Astrocyte (in vitro differentiated cells and primary cell): Measurements from ENCODE around the gene C1QTNF12. TPM values are rescaled to one million over a fixed set of nuclear protein-coding genes. Genes with fewer than 3 reads are reported as not detected.

Experiments
- DNase-seq: peaks from one replicate; pipeline ENCODE4 v3.0.0-alpha.2; 2010; ENCODE audit warnings: low read depth
- FAIRE-seq: peaks from 2 replicates; lab custom pipeline; 2011; peaks lifted over from hg19 to GRCh38; lab: Jason Lieb, UNC
- H2AFZ ChIP-seq: 2 replicates; pipeline ENCODE4 v1.6.0; 2012; ENCODE audit warnings: low read depth, low read length, inconsistent platforms
- H3K27ac ChIP-seq: 2 replicates; pipeline ENCODE4 v1.5.1; 2011; ENCODE audit warnings: low read depth, low read length, inconsistent platforms
- H3K27me3 ChIP-seq: 2 replicates; pipeline ENCODE4 v1.6.0; 2011; ENCODE audit warnings: low read length, inconsistent platforms; ENCODE audit not compliant: insufficient read depth
- H3K36me3 ChIP-seq: 2 replicates; pipeline ENCODE4 v1.5.1; 2011; ENCODE audit warnings: low read length, inconsistent platforms; ENCODE audit not compliant: insufficient read depth
- H3K4me1 ChIP-seq: 2 replicates; pipeline ENCODE4 v1.5.1; 2011; ENCODE audit warnings: low read length, inconsistent platforms; ENCODE audit not compliant: insufficient read depth
- H3K4me2 ChIP-seq: 2 replicates; pipeline ENCODE4 v1.6.0; 2012; ENCODE audit warnings: low read length, inconsistent platforms
- H3K4me3 ChIP-seq: 2 replicates; pipeline ENCODE4 v1.5.1; 2011; ENCODE audit warnings: low read depth, mild to moderate bottlenecking, low read length, inconsistent platforms; ENCODE audit not compliant: insufficient read depth
- H3K79me2 ChIP-seq: 2 replicates; pipeline ENCODE4 v1.6.0; 2012; ENCODE audit warnings: mild to moderate bottlenecking, low read length, inconsistent platforms; ENCODE audit not compliant: insufficient read depth
- H3K9ac ChIP-seq: 2 replicates; pipeline ENCODE4 v1.6.0; 2012; ENCODE audit warnings: mild to moderate bottlenecking, low read length, inconsistent platforms
- H3K9me3 ChIP-seq: 2 replicates; pipeline ENCODE4 v1.5.1; 2012; ENCODE audit warnings: low read depth, mild to moderate bottlenecking, low read length, inconsistent platforms; ENCODE audit not compliant: insufficient read depth
- H4K20me1 ChIP-seq: 2 replicates; pipeline ENCODE4 v1.6.0; 2012; ENCODE audit warnings: low read length, inconsistent platforms; ENCODE audit not compliant: insufficient read depth
- H3K27ac Mint-ChIP-seq: one replicate; pipeline ENCODE4 v1.8.0; 2021; ENCODE audit warnings: mild to moderate bottlenecking, mixed read lengths; ENCODE audit not compliant: unreplicated experiment
- H3K27me3 Mint-ChIP-seq: one replicate; pipeline ENCODE4 v1.8.0; 2021; ENCODE audit warnings: low read depth, mixed read lengths; ENCODE audit not compliant: unreplicated experiment
- H3K36me3 Mint-ChIP-seq: one replicate; pipeline ENCODE4 v1.8.0; 2021; ENCODE audit warnings: low read depth, mixed read lengths; ENCODE audit not compliant: unreplicated experiment
- H3K4me1 Mint-ChIP-seq: one replicate; pipeline ENCODE4 v1.8.0; 2021; ENCODE audit warnings: low read depth, mixed read lengths; ENCODE audit not compliant: unreplicated experiment
- H3K4me3 Mint-ChIP-seq: one replicate; pipeline ENCODE4 v1.8.0; 2021; ENCODE audit warnings: mild to moderate bottlenecking, moderate library complexity, mixed read lengths; ENCODE audit not compliant: unreplicated experiment
- H3K9me3 Mint-ChIP-seq: one replicate; pipeline ENCODE4 v1.8.0; 2021; ENCODE audit warnings: mild to moderate bottlenecking, mixed read lengths; ENCODE audit not compliant: unreplicated experiment
- CTCF ChIP-seq: IDR thresholded peaks from 2 replicates; pipeline ENCODE4 v1.5.1; 2011; ENCODE audit warnings: low read depth, mild to moderate bottlenecking, inconsistent platforms, low read length, moderate library complexity; ENCODE audit not compliant: insufficient read depth
- EZH2 ChIP-seq: IDR thresholded peaks from 2 replicates; pipeline ENCODE4 v1.6.1; 2012; ENCODE audit warnings: mild to moderate bottlenecking, low read length, inconsistent platforms; ENCODE audit not compliant: insufficient read depth
- total RNA-seq: library from RNA; stranded (reverse); gene quantifications from 2 replicates; pipeline ENCODE4 v1.2.1, GENCODE V29; 2021

C1QTNF12 gene
- total RNA-seq, 1 donor from 2014 or later, result 3.9 TPM

DNA sequence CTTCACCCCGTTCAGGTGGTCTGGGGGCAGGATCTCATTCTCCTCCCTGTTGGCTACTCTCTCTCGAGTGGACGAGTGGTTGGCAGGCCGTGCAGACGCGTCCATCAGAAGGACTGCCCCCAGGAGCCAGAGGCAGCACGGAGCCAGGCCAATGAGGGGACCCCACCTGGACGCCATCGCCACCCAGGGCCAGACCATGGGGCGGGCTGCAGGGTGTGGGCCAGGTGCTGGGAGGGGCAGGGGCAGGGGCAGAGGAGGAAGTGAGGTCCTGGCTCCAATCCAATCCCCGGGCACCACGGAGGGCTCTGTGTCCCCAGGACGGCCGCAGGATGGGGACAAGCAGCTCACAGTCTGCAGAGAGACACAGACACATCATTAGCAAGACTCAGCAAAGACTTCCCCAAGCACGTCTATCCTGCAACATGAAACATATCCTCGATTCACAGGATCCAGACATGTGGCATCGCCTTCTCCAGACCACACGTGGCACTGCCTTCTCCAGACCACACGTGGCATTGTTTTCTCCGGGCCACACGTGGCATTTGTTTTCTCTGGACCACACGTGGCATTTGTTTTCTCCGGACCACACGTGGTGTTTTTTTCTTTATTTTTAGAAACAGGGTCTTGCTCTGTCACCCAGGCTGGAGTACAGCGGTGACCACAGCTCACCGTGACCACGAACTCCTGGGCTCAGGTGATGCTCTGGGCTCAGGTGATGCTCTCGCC, 17.8 kb downstream of the C1QTNF12 start:
- no peaks in the 10 kb centered on the region for H3K27me3 ChIP-seq
- peaks cover 9% of the 10 kb centered on the region for H3K9me3 ChIP-seq
- H3K9me3 Mint-ChIP-seq, result no peaks in the 10 kb centered on the region
- no peak overlapping the region for H3K4me3 Mint-ChIP-seq
- no peak overlapping the region for H3K27ac ChIP-seq
- H3K36me3 Mint-ChIP-seq, result peaks cover 13% of the 10 kb centered on the region
- H3K4me1 Mint-ChIP-seq, result peaks cover 10% of the 10 kb centered on the region
- peaks cover 92% of the 10 kb centered on the region for H3K79me2 ChIP-seq
- H3K36me3 ChIP-seq, result no peaks in the 10 kb centered on the region
- no peaks in the 10 kb centered on the region for H3K27me3 Mint-ChIP-seq
- FAIRE-seq (no peak), DNase-seq (no peak)
- H3K9ac ChIP-seq, result no peak overlapping the region
- H4K20me1 ChIP-seq, result peaks cover 64% of the 10 kb centered on the region
- peaks cover 14% of the 10 kb centered on the region for H3K4me1 ChIP-seq
- no peak overlapping the region for H3K4me2 ChIP-seq
- H3K27ac Mint-ChIP-seq, result no peak overlapping the region
- no peak overlapping the region for H3K4me3 ChIP-seq
- no peak for TF ChIP-seq CTCF
- TF ChIP-seq EZH2, result no peak
- H2AFZ ChIP-seq, result no peak overlapping the region

DNA sequence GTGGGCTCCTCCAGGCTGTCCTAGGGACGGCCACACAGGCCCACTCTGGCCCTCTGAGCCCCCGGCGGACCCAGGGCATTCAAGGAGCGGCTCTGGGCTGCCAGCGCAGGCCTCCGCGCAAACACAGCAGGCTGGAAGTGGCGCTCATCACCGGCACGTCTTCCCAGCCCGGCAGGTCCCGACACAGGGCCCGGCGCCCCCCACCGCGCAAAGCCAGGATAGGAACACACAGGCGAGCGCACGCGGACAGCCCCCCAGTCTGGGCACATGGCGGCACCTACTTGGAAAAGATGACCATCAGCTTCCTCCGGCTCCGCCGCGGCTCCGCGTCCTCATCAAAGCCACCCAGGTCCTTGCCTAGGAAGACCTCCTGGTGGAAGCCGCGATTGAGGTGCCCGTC, 18.3 kb downstream of the C1QTNF12 start:
- Histone ChIP-seq H3K79me2 (peaks cover 87% of the 10 kb centered on the region), H4K20me1 (peaks cover 63% of the 10 kb centered on the region), H3K36me3 (no peaks in the 10 kb centered on the region), H3K27me3 (no peaks in the 10 kb centered on the region), H3K4me1 (peaks cover 14% of the 10 kb centered on the region), H2AFZ (no peak overlapping the region), H3K4me3 (no peak overlapping the region), H3K4me2 (no peak overlapping the region), H3K9me3 (peaks cover 7% of the 10 kb centered on the region), H3K27ac (no peak overlapping the region), H3K9ac (no peak overlapping the region)
- Mint-ChIP-seq H3K36me3 (peaks cover 15% of the 10 kb centered on the region), H3K4me1 (peaks cover 7% of the 10 kb centered on the region), H3K4me3 (no peak overlapping the region), H3K27me3 (no peaks in the 10 kb centered on the region), H3K9me3 (no peaks in the 10 kb centered on the region), H3K27ac (no peak overlapping the region)
- FAIRE-seq (no peak), DNase-seq (no peak)
- TF ChIP-seq EZH2 (no peak), CTCF (no peak)

DNA sequence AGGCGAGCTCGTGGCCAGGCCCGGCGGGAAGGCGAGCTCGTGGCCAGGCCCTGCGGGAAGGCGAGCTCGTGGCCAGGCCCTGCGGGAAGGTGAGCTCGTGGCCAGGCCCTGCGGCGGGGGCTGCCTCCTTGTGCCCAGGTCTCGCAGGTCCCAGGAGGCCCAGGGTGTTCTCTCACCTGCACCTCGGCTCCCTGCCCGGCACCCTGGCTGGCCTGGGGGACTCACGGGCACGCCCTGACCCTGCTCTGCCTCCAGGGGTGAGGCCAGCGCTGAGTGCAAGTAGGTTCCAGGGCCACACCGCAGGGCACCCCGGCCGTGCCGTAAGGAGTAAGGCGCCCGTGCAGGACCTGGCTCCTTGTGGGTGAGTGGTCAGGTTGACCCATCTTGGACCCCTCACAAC, 19.1 kb downstream of the C1QTNF12 start:
- TF ChIP-seq EZH2 (no peak), CTCF (no peak)
- Histone ChIP-seq H3K4me3 (no peak overlapping the region), H4K20me1 (peaks cover 69% of the 10 kb centered on the region), H3K9ac (no peak overlapping the region), H3K27ac (no peak overlapping the region), H3K9me3 (no peaks in the 10 kb centered on the region), H3K27me3 (no peaks in the 10 kb centered on the region), H2AFZ (no peak overlapping the region), H3K36me3 (peaks cover 3% of the 10 kb centered on the region), H3K4me1 (peaks cover 14% of the 10 kb centered on the region), H3K79me2 (peaks cover 83% of the 10 kb centered on the region), H3K4me2 (no peak overlapping the region)
- Mint-ChIP-seq H3K4me1 (peaks cover 7% of the 10 kb centered on the region), H3K4me3 (no peak overlapping the region), H3K27me3 (no peaks in the 10 kb centered on the region), H3K27ac (no peak overlapping the region), H3K9me3 (no peaks in the 10 kb centered on the region), H3K36me3 (peaks cover 19% of the 10 kb centered on the region)
- DNase-seq (no peak), FAIRE-seq (no peak)
